Adrenal gland (tissue), 5 donors: ENCODE results near the gene ZNF831.

ENCODE experiments used
- CTCF ChIP-seq, 6 experiments: fragments of 450-650 bp in 4 of 6; fragments of 200-600 bp in 2 of 6; sonication (generic) in 1 of 6; IDR thresholded peaks; 1 replicate in 5 of 6; 2 replicates in 1 of 6; pipeline versions ENCODE4 v1.5.1 to v1.8.0; 2016 to 2021; ENCODE audit warnings: antibody characterized with exemption in 6 of 6, mild to moderate bottlenecking in 2 of 6, moderate library complexity in 1 of 6
- POLR2A ChIP-seq, 2 donors: fragments of 450-650 bp; IDR thresholded peaks; one replicate each; pipeline ENCODE4 v1.6.1; 2017; ENCODE audit warnings: antibody characterized with exemption in 2 of 2, mild to moderate bottlenecking in 2 of 2, moderate library complexity in 1 of 2
- donor health status: DM: no; HTN: no; CAD: no.

- TF ChIP-seq CTCF (IDR thresholded peaks at IDR 0.05) (no peak), POLR2A (IDR thresholded peaks at IDR 0.05) (no peak)
Observed at GRCh38 chr20:59160389-59161115, 3.1 kb upstream of the ZNF831 start.
